ENCODE results near the gene SH3PXD2A.
"Not testable (repeated sequence)": the region's sequence is repeated elsewhere in the genome, so short reads cannot be mapped to it uniquely, and the experiment has no call there.

Gene SH3PXD2A

GRCh38 chr10:103847909-103848468, 7.4 kb downstream of the SH3PXD2A start:
- TF ChIP-seq CTCF (conservative IDR thresholded peaks at IDR 0.05; ENCODE audit: control insufficient read depth, insufficient read depth, low read depth, low read length): no peak
- no peak overlapping the region for H3K4me3 ChIP-seq (ENCODE audit: control insufficient read depth, low read depth, low read length)
- DNase-seq (ENCODE audit: low read depth): no peak

GRCh38 chr10:103847346-103847745, 8.0 kb downstream of the SH3PXD2A start:
- H3K4me3 ChIP-seq (ENCODE audit: control insufficient read depth, low read depth, low read length): no peak overlapping the region
- no peak for DNase-seq (ENCODE audit: low read depth)
- TF ChIP-seq CTCF (conservative IDR thresholded peaks at IDR 0.05; ENCODE audit: control insufficient read depth, insufficient read depth, low read depth, low read length): no peak

GRCh38 chr10:103845972-103846371, 9.4 kb downstream of the SH3PXD2A start:
- TF ChIP-seq CTCF (conservative IDR thresholded peaks at IDR 0.05; ENCODE audit: control insufficient read depth, insufficient read depth, low read depth, low read length): no peak
- no peak for DNase-seq (ENCODE audit: low read depth)
- H3K4me3 ChIP-seq (ENCODE audit: control insufficient read depth, low read depth, low read length): no peak overlapping the region

- not testable (repeated sequence) for H3K4me3 ChIP-seq (ENCODE audit: control insufficient read depth, low read depth, low read length); DNase-seq (ENCODE audit: low read depth)
Observed at GRCh38 chr10:103845346-103845745, 10.0 kb downstream of the SH3PXD2A start.

GRCh38 chr10:103843854-103844570, 11.4 kb downstream of the SH3PXD2A start:
- no peak overlapping the region for H3K4me3 ChIP-seq (ENCODE audit: control insufficient read depth, low read depth, low read length)
- TF ChIP-seq CTCF (conservative IDR thresholded peaks at IDR 0.05; ENCODE audit: control insufficient read depth, insufficient read depth, low read depth, low read length): no peak
- peak; percentile 93 for DNase-seq (ENCODE audit: low read depth)

- no peak for TF ChIP-seq CTCF (conservative IDR thresholded peaks at IDR 0.05; ENCODE audit: control insufficient read depth, insufficient read depth, low read depth, low read length)
- no peak for DNase-seq (ENCODE audit: low read depth)
- no peak overlapping the region for H3K4me3 ChIP-seq (ENCODE audit: control insufficient read depth, low read depth, low read length)
Observed at GRCh38 chr10:103843045-103843444, 12.3 kb downstream of the SH3PXD2A start.

- H3K4me3 ChIP-seq (ENCODE audit: control insufficient read depth, low read depth, low read length): no peak overlapping the region
- no peak for TF ChIP-seq CTCF (conservative IDR thresholded peaks at IDR 0.05; ENCODE audit: control insufficient read depth, insufficient read depth, low read depth, low read length)
- DNase-seq (ENCODE audit: low read depth): no peak
Observed at GRCh38 chr10:103842605-103843004, 12.8 kb downstream of the SH3PXD2A start.
